Endothelial cell of umbilical vein (primary cell): ENCODE data around the gene SMCO3. TPM values are rescaled to one million over a fixed set of nuclear protein-coding genes. Genes with fewer than 3 reads are reported as not detected.

ENCODE experiments used
- BruUV-seq: library from RNA; stranded (reverse); fragments of 400-500 nt; replicated peaks from 2 replicates; lab custom pipeline; 2021; lab: Mats Ljungman, UMichigan
- CTCF ChIA-PET: fragments of 300-600, 350-600 bp; sonication (Branson Sonifier 250); formaldehyde crosslinking; loops from one replicate; lab custom pipeline; 2021; ENCODE audit warnings: antibody characterized with exemption, inconsistent platforms; lab: Charles Lee
- POLR2A ChIA-PET: fragments of 300-600, 350-600 bp; sonication (Branson Sonifier 250); formaldehyde crosslinking; loops from one replicate; lab custom pipeline; 2021; ENCODE audit warnings: antibody characterized with exemption, inconsistent platforms; lab: Charles Lee
- DNase-seq: peaks from one replicate; pipeline ENCODE4 v3.0.0-alpha.2; 2011; ENCODE audit warnings: low read depth, low spot score
- FAIRE-seq: peaks from 2 replicates; lab custom pipeline; 2011; peaks lifted over from hg19 to GRCh38; lab: Jason Lieb, UNC
- H2AFZ ChIP-seq: 2 replicates; pipeline ENCODE4 v1.6.0; 2012; ENCODE audit warnings: low read depth, low read length, control low read depth, inconsistent platforms
- H3K27ac ChIP-seq: 2 replicates; pipeline ENCODE4 v1.5.1; 2011; ENCODE audit warnings: low read depth, mild to moderate bottlenecking, control low read depth, low read length, moderate library complexity; ENCODE audit not compliant: insufficient read depth
- H3K27me3 ChIP-seq, 2 experiments: 2 replicates each; pipeline versions ENCODE4 v1.6.0 to v1.6.1; 2011; ENCODE audit warnings: low read length in 2 of 2, mixed read lengths in 1 of 2; ENCODE audit not compliant: control insufficient read depth in 2 of 2, insufficient read depth in 2 of 2
- H3K36me3 ChIP-seq, 2 experiments: 2 replicates in 1 of 2; 3 replicates in 1 of 2; pipeline ENCODE4 v1.5.1; 2011; ENCODE audit warnings: low read length in 2 of 2, mild to moderate bottlenecking in 1 of 2, moderate library complexity in 1 of 2; ENCODE audit not compliant: control insufficient read depth in 2 of 2, insufficient read depth in 2 of 2; ENCODE audit errors: extremely low read depth in 1 of 2
- H3K4me1 ChIP-seq: 3 replicates; pipeline ENCODE4 v1.5.1; 2011; ENCODE audit warnings: mild to moderate bottlenecking, low read length; ENCODE audit not compliant: control insufficient read depth, insufficient read depth; ENCODE audit errors: extremely low read depth
- H3K4me2 ChIP-seq: 2 replicates; pipeline ENCODE4 v1.6.1; 2011; ENCODE audit warnings: low read length, control low read depth, mixed read lengths; ENCODE audit not compliant: insufficient read depth
- H3K4me3 ChIP-seq, 3 experiments: fragments of 200-600 bp in 1 of 3; sonication (generic), shearing (Covaris generic) in 1 of 3; replicated peaks in 1 of 3; 2 replicates each; pipeline ENCODE4 v1.5.1; 2011 to 2016; ENCODE audit warnings: control low read depth in 3 of 3, low read length in 3 of 3, mild to moderate bottlenecking in 2 of 3, inconsistent platforms in 1 of 3, low read depth in 1 of 3, moderate library complexity in 1 of 3; ENCODE audit not compliant: insufficient read depth in 1 of 3
- H3K79me2 ChIP-seq: 2 replicates; pipeline ENCODE4 v1.6.0; 2012; ENCODE audit warnings: low read length, inconsistent platforms; ENCODE audit not compliant: control insufficient read depth, insufficient read depth
- H3K9ac ChIP-seq: replicated peaks from 2 replicates; pipeline ENCODE3; 2011; ENCODE audit warnings: low read length, control low read depth; ENCODE audit not compliant: insufficient read depth; ENCODE audit errors: extremely low read depth
- H3K9me1 ChIP-seq: replicated peaks from 3 replicates; pipeline ENCODE4 v1.6.0; 2011; ENCODE audit warnings: mild to moderate bottlenecking, low read length; ENCODE audit not compliant: control insufficient read depth, insufficient read depth; ENCODE audit errors: extremely low read depth
- H3K9me3 ChIP-seq: replicated peaks from 2 replicates; pipeline ENCODE4 v1.5.1; 2012; ENCODE audit warnings: low read length, inconsistent platforms; ENCODE audit not compliant: control insufficient read depth, insufficient read depth
- H4K20me1 ChIP-seq: replicated peaks from 2 replicates; pipeline ENCODE3; 2011; ENCODE audit warnings: mild to moderate bottlenecking, low read length; ENCODE audit not compliant: control insufficient read depth, insufficient read depth; ENCODE audit errors: extremely low read depth
- CTCF ChIP-seq, 2 donors: IDR thresholded peaks; 1 replicate in 1 of 2; 2 replicates in 1 of 2; pipeline ENCODE4 v1.5.1; 2011; ENCODE audit warnings: low read length in 2 of 2, mild to moderate bottlenecking in 2 of 2, moderate library complexity in 2 of 2, control low read depth in 1 of 2, inconsistent platforms in 1 of 2, low read depth in 1 of 2; ENCODE audit not compliant: insufficient read depth in 1 of 2; ENCODE audit errors: extremely low read depth in 1 of 2
- EZH2 ChIP-seq: IDR thresholded peaks from 2 replicates; pipeline ENCODE4 v1.6.1; 2012; ENCODE audit warnings: borderline replicate concordance, low read depth, mild to moderate bottlenecking, moderate library complexity, low read length, inconsistent platforms; ENCODE audit not compliant: severe bottlenecking
- FOS ChIP-seq: IDR thresholded peaks from 2 replicates; pipeline ENCODE4 v1.6.1; 2011; ENCODE audit warnings: mild to moderate bottlenecking, low read length, moderate library complexity, borderline replicate concordance; ENCODE audit not compliant: insufficient read depth
- GATA2 ChIP-seq: IDR thresholded peaks from 2 replicates; pipeline ENCODE4 v1.7.0; 2011; ENCODE audit warnings: low read depth, mild to moderate bottlenecking, moderate library complexity, mixed read lengths, low read length; ENCODE audit not compliant: insufficient read length, insufficient read depth
- JUN ChIP-seq: IDR thresholded peaks from 2 replicates; pipeline ENCODE4 v1.6.1; 2011; ENCODE audit warnings: borderline replicate concordance, low read depth; ENCODE audit not compliant: insufficient read length, insufficient read depth
- MAX ChIP-seq: IDR thresholded peaks from 2 replicates; pipeline ENCODE4 v1.6.1; 2011; ENCODE audit not compliant: insufficient read depth, insufficient read length
- MYC ChIP-seq: IDR thresholded peaks from one replicate; pipeline ENCODE4 v1.6.1; 2011; ENCODE audit warnings: mild to moderate bottlenecking, low read depth, low read length
- POLR2A ChIP-seq: IDR thresholded peaks from 2 replicates; pipeline ENCODE4 v1.6.1; 2012; ENCODE audit warnings: low read depth, mild to moderate bottlenecking, control low read depth, low read length
- POLR2AphosphoS5 ChIP-seq: IDR thresholded peaks from 2 replicates; pipeline ENCODE4 v1.6.1; 2012; ENCODE audit warnings: low read depth, mild to moderate bottlenecking, control low read depth, low read length, moderate library complexity; ENCODE audit not compliant: insufficient read depth
- dilution Hi-C: fragments of 300-500 bp; cut with MboI; formaldehyde crosslinking; loops from one replicate; pipeline ENCODE4 v1.15.0; 2019; ENCODE audit warnings: low sequenced_read_pairs; ENCODE audit not compliant: extremely low pct_ligation_motif_present
- intact Hi-C: fragments of 100-400 bp; cut with micrococcal nuclease; formaldehyde crosslinking; loops from one replicate; pipeline ENCODE4 v1.10.0; 2022
- polyA plus RNA-seq, 4 experiments: library from polyadenylated mRNA; depleted of rRNA in 3 of 4; stranded (reverse) in 3 of 4; unstranded in 1 of 4; fragments of >200 nt; gene quantifications; 2 replicates each; pipeline versions ENCODE4 v1.2.1 to v1.2.3, GENCODE V29; 2011 to 2012; ENCODE audit warnings: missing spikeins in 1 of 4
- total RNA-seq: library from RNA; stranded (reverse); gene quantifications from 2 replicates; pipeline ENCODE4 v1.2.3, GENCODE V29; 2021

Gene SMCO3
- total and polyA plus RNA-seq, 2 donors (not counting 3 experiments of a cell fraction or from before 2014, with no cell fraction given): 0.33 to 0.35 TPM

GRCh38 chr12:14852880-14853279, 38.9 kb upstream of the SMCO3 start:
- FAIRE-seq: no peak
- H3K9ac ChIP-seq: no peak overlapping the region
- CTCF ChIA-PET: interaction anchor here (1.2 to 1.6 kb wide), 2 partner anchors 42 to 142 kb away, joined by 3 to 7 read pairs; no protein-coding TSS in a partner anchor
- no peak overlapping the region for H2AFZ ChIP-seq
- H3K9me1 ChIP-seq: no peaks in the 10 kb centered on the region
- no peaks in the 10 kb centered on the region for H3K27me3 ChIP-seq
- H3K36me3 ChIP-seq: no peaks in the 10 kb centered on the region
- H3K27ac ChIP-seq: no peak overlapping the region
- TF ChIP-seq MAX (no peak), FOS (no peak), POLR2A (no peak), GATA2 (no peak), POLR2AphosphoS5 (no peak), CTCF (IDR thresholded peaks at IDR 0.05; ENCODE audit: extremely low read depth in 1 of 2, insufficient read depth in 1 of 2, low read depth in 1 of 2, low read length in 2 of 2) (no peak), EZH2 (no peak), MYC (no peak), JUN (no peak)
- no peak for DNase-seq
- H3K79me2 ChIP-seq: no peaks in the 10 kb centered on the region
- H3K4me1 ChIP-seq: peaks cover 23% of the 10 kb centered on the region
- intact Hi-C loops: no loop called here
- no peaks in the 10 kb centered on the region for H4K20me1 ChIP-seq
- dilution Hi-C loops: no loop called here
- POLR2A ChIA-PET: no interaction called here
- no TSS peak for BruUV-seq
- no peak overlapping the region for H3K4me3 ChIP-seq
- H3K4me2 ChIP-seq: no peak overlapping the region
- no peaks in the 10 kb centered on the region for H3K9me3 ChIP-seq
